Transverse colon (tissue), 4 donors: ENCODE results near the gene AOPEP.

Source experiments
- CTCF ChIP-seq, 5 experiments: fragments of 200-600 bp in 3 of 5; fragments of 450-650 bp in 2 of 5; sonication (generic) in 3 of 5; IDR thresholded peaks; 1 replicate in 2 of 5; 2 replicates in 3 of 5; pipeline ENCODE4 v1.5.1; 2016 to 2017; ENCODE audit warnings: antibody characterized with exemption in 5 of 5, inconsistent platforms in 3 of 5, mild to moderate bottlenecking in 2 of 5, moderate library complexity in 1 of 5
- POLR2AphosphoS5 ChIP-seq, 3 donors: sonication (generic); formaldehyde crosslinking; IDR thresholded peaks; one replicate each; pipeline ENCODE4 v1.6.1; 2016; ENCODE audit warnings: antibody characterized with exemption in 3 of 3

DNA sequence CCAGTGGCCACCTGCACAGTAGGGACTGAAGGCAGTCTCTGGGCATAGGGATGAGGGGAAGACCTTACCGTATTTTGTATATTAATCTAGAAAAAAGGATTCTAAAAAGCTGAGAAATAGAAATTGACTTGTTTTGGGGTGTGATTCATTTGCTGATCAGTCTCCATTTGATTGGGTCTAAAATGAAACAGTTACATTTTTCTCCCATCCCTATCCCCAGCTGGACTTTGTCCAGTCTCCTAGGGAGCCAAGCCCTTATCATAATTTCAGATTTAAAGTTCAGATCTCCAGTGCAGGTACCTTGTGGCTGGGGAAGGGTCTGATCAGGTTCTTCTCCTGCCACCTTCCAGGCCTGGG, 350.2 kb downstream of the AOPEP start:
- TF ChIP-seq CTCF (IDR thresholded peaks at IDR 0.05), result no peak
- TF ChIP-seq POLR2AphosphoS5 (IDR thresholded peaks at IDR 0.05), result no peak
